ENCODE results near the gene SLC25A17. TPM values are rescaled to one million over a fixed set of nuclear protein-coding genes. Genes with fewer than 3 reads are reported as not detected.

Gene SLC25A17
- total and polyA plus RNA-seq, 2 donors from 2014 or later, result 15.3 to 23.8 TPM

- TF ChIP-seq CTCF (IDR thresholded peaks at IDR 0.05; ENCODE audit: borderline replicate concordance, extremely low read depth, insufficient read depth), result no peak
- Histone ChIP-seq H3K27me3 (ENCODE audit: control insufficient read depth, insufficient read depth, low read length) (no peaks in the 10 kb centered on the region), H3K9ac (ENCODE audit: low read length in 3 of 3) (no peak overlapping the region), H3K9me3 (ENCODE audit: control insufficient read depth in 2 of 3, insufficient read depth in 1 of 3, low read length in 3 of 3) (no peaks in the 10 kb centered on the region), H3K4me3 (ENCODE audit: low read length in 3 of 3) (no peak overlapping the region), H3K4me1 (ENCODE audit: control insufficient read depth in 2 of 3, insufficient read depth in 2 of 3, low read depth in 1 of 3, low read length in 3 of 3) (no peaks in the 10 kb centered on the region), H3K36me3 (ENCODE audit: control insufficient read depth in 2 of 3, insufficient read depth in 3 of 3, low read length in 3 of 3) (peaks cover 4 to 14% (median 10%) of the 10 kb centered on the region in 3 donors), H3K27ac (ENCODE audit: low read depth in 2 of 2, low read length in 2 of 2) (no peak overlapping the region)
- intact Hi-C loops (cut with DNase I), result no loop called here
- FAIRE-seq (no peak), DNase-seq (no peak)
These were observed 49.4 kb downstream of the SLC25A17 start for GRCh38 chr22:40769761-40770160.

GRCh38 chr22:40768206-40768605 lies 50.9 kb downstream of the SLC25A17 start:
- DNase-seq, result no peak
- no peak for TF ChIP-seq CTCF (IDR thresholded peaks at IDR 0.05; ENCODE audit: borderline replicate concordance, extremely low read depth, insufficient read depth)
- Histone ChIP-seq H3K4me3 (ENCODE audit: low read length in 3 of 3) (no peak overlapping the region), H3K27ac (ENCODE audit: low read depth in 2 of 2, low read length in 2 of 2) (no peak overlapping the region), H3K36me3 (ENCODE audit: control insufficient read depth in 2 of 3, insufficient read depth in 3 of 3, low read length in 3 of 3) (peaks cover 0 to 9% (median 7%) of the 10 kb centered on the region in 3 donors), H3K9me3 (ENCODE audit: control insufficient read depth in 2 of 3, insufficient read depth in 1 of 3, low read length in 3 of 3) (no peaks in the 10 kb centered on the region), H3K4me1 (ENCODE audit: control insufficient read depth in 2 of 3, insufficient read depth in 2 of 3, low read depth in 1 of 3, low read length in 3 of 3) (no peaks in the 10 kb centered on the region), H3K9ac (ENCODE audit: low read length in 3 of 3) (no peak overlapping the region), H3K27me3 (ENCODE audit: control insufficient read depth, insufficient read depth, low read length) (no peaks in the 10 kb centered on the region)
- no peak for FAIRE-seq
- intact Hi-C loops (cut with DNase I), result no loop called here

- DNase-seq (no peak), FAIRE-seq (no peak)
- Histone ChIP-seq H3K4me1 (ENCODE audit: control insufficient read depth in 2 of 3, insufficient read depth in 2 of 3, low read depth in 1 of 3, low read length in 3 of 3) (no peaks in the 10 kb centered on the region), H3K9ac (ENCODE audit: low read length in 3 of 3) (no peak overlapping the region), H3K27me3 (ENCODE audit: control insufficient read depth, insufficient read depth, low read length) (no peaks in the 10 kb centered on the region), H3K36me3 (ENCODE audit: control insufficient read depth in 2 of 3, insufficient read depth in 3 of 3, low read length in 3 of 3) (peaks cover 0 to 9% (median 7%) of the 10 kb centered on the region in 3 donors), H3K4me3 (ENCODE audit: low read length in 3 of 3) (no peak overlapping the region), H3K27ac (ENCODE audit: low read depth in 2 of 2, low read length in 2 of 2) (no peak overlapping the region), H3K9me3 (ENCODE audit: control insufficient read depth in 2 of 3, insufficient read depth in 1 of 3, low read length in 3 of 3) (no peaks in the 10 kb centered on the region)
- TF ChIP-seq CTCF (IDR thresholded peaks at IDR 0.05; ENCODE audit: borderline replicate concordance, extremely low read depth, insufficient read depth), result no peak
- intact Hi-C loops (cut with DNase I), result no loop called here
These were observed 52.2 kb downstream of the SLC25A17 start for GRCh38 chr22:40766956-40767355.

All from kidney (tissue), 14 donors.